Measurements from ENCODE around the gene MACROD2.

The MACROD2 gene

DNA sequence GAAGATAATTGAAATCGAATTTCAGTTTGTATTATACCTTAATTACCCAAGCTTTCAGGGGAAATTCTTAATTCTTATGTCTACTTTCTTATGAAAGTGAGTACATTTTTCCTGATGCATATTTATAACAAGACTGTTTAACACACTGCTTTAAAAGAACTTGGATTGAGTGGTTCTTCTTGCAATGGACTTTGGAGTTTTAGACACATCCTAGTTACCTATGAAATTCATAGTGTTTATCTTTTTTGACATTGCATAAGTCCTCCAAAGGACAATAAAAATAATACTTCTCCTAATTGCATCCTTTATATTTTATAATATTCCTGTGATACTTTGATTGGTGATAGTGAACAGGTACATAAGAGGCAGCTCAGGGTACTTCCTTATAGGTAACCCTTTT, 737.7 kb downstream of the MACROD2 start:
- TF ChIP-seq, protein P1, sequence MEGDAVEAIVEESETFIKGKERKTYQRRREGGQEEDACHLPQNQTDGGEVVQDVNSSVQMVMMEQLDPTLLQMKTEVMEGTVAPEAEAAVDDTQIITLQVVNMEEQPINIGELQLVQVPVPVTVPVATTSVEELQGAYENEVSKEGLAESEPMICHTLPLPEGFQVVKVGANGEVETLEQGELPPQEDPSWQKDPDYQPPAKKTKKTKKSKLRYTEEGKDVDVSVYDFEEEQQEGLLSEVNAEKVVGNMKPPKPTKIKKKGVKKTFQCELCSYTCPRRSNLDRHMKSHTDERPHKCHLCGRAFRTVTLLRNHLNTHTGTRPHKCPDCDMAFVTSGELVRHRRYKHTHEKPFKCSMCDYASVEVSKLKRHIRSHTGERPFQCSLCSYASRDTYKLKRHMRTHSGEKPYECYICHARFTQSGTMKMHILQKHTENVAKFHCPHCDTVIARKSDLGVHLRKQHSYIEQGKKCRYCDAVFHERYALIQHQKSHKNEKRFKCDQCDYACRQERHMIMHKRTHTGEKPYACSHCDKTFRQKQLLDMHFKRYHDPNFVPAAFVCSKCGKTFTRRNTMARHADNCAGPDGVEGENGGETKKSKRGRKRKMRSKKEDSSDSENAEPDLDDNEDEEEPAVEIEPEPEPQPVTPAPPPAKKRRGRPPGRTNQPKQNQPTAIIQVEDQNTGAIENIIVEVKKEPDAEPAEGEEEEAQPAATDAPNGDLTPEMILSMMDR (IDR thresholded peaks at IDR 0.05; ENCODE audit: control extremely low read depth, extremely low read depth, low read depth, missing control alignments): no peak
- POLR2A ChIA-PET: no interaction called here
- DNase-seq (ENCODE audit: extremely low spot score): no peak
- CTCF ChIA-PET: interaction anchor here (1.4 kb wide), 1 partner anchor 10 kb away, joined by 3 read pairs; no protein-coding TSS in a partner anchor

DNA sequence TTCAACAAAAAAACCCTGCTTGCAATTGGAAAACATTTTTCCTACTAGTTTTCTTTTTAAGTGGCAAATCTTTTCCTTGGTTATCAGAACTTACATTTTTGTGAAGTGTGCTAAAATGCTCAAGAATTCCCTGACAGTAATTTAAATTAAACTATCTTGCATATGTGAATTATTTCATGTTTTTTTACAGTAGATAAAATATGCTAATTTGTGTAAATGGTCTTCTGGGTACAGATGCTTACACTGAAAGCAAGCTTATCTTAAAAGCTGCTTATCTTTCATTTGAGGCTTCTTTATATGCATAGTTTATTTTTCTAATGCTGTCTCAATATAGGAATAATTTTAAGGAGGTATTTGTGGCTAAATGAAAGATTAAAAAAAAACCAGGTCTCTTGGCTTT, 745.1 kb downstream of the MACROD2 start:
- DNase-seq (ENCODE audit: extremely low spot score): no peak
- ChIA-PET POLR2A (no interaction called here), CTCF (no interaction called here)
- TF ChIP-seq, protein P1 (IDR thresholded peaks at IDR 0.05; ENCODE audit: control extremely low read depth, extremely low read depth, low read depth, missing control alignments): no peak

DNA sequence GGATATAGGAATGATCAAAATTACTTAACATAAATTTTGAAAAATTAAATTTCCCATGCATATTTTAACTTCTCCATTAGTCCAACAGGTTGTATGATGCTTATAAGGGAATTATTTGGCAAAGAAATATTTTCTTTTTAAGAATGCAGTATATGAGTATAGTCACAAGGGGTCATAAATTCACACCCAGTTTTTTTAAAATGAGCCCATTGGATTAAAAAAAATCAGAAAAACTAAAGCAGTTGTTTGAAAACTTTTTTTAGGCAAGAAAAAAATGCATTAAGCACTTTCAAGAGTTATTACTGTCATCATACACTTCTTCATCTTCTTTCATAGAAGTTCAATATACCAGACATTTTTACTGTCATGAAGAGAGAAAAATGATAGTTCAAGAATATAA, 746.3 kb downstream of the MACROD2 start:
- ChIA-PET CTCF (no interaction called here), POLR2A (no interaction called here)
- TF ChIP-seq, protein P1 (IDR thresholded peaks at IDR 0.05; ENCODE audit: control extremely low read depth, extremely low read depth, low read depth, missing control alignments): no peak
- DNase-seq (ENCODE audit: extremely low spot score): no peak

DNA sequence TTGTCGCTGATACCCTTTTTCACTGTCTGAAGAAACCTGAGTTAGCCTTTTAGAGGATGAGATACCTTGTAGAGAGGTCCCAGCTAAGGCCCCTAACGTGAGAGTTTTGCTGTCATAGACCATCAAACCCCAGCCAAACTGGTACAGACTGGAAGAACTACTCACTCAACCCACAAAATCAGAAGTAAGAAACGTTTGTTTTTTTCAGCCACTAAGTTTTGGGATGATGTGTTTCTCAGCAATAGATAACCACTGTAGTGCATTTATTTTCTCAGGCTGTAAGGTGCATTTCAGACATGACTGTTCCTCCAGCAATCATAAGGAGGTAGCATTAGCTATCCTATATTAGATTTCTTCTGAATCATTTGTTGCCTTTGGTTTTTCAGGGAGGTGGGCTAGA, 749.4 kb downstream of the MACROD2 start:
- ChIA-PET CTCF (no interaction called here), POLR2A (no interaction called here)
- peak; percentile 8 for DNase-seq (ENCODE audit: extremely low spot score)
- TF ChIP-seq, protein P1 (IDR thresholded peaks at IDR 0.05; ENCODE audit: control extremely low read depth, extremely low read depth, low read depth, missing control alignments): no peak

DNA sequence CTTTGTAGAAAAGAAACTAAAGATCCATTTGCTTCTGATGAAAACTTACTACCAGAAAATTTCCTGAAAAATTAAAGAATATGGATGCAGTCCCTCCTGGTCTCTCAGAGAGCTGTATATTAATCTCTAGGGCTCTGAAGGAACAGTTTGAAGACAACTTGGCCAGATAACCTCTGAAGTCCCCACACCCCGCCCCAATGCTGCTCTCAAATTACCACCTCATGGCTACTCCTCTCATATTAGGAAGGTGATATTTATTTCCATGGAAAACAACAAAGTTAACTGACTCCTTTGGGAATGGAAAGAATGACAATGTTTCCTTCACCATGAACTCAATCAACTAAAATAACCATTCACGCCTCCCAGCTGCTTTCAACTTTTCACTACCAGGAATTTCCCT, 750.5 kb downstream of the MACROD2 start:
- ChIA-PET POLR2A (no interaction called here), CTCF (no interaction called here)

DNA sequence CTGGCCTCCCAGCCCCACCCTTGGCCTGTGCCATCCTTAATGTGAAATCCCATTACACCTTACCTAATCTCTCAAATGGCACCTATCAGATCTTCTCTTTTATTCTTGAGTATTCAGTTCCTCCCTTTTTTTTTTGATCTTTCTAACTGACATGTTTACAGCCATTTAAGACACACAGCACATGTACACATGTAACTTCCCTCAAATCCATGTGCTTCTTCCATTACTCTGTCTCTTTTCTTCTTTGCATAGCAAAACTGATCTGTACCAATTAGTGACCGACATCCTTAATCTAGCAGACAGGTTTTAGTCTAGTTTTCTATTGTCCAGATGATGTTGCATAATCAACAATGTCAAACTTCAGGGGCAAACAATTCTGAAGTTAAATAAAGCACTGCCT, 755.9 kb downstream of the MACROD2 start:
- no peak for DNase-seq (ENCODE audit: extremely low spot score)
- ChIA-PET CTCF (no interaction called here), POLR2A (no interaction called here)
- TF ChIP-seq, protein P1 (IDR thresholded peaks at IDR 0.05; ENCODE audit: control extremely low read depth, extremely low read depth, low read depth, missing control alignments): no peak

More for the DNA sequence above, 750.5 kb downstream of the MACROD2 start:
- TF ChIP-seq, protein P1 (IDR thresholded peaks at IDR 0.05; ENCODE audit: control extremely low read depth, extremely low read depth, low read depth, missing control alignments): no peak
- DNase-seq (ENCODE audit: extremely low spot score): no peak

DNA sequence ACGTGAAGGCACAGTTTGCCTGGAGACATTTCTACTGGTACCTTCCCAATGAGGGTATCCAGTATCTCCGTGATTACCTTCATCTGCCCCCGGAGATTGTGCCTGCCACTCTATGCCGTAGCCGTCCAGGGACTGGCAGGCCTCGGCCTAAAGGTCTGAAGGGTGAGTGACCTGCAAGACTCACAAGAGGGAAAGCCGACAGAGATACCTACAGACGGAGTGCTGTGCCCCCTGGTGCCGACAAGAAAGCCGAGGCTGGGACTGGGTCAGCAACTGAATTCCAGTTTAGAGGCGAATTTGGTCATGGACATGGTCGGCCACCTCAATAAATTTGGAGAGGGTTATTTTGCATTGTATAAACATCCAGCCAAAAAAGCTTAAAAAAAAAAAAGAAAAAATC, 762.4 kb downstream of the MACROD2 start:
- no peak for DNase-seq (ENCODE audit: extremely low spot score)
- ChIA-PET CTCF (no interaction called here), POLR2A (no interaction called here)
- TF ChIP-seq, protein P1 (IDR thresholded peaks at IDR 0.05; ENCODE audit: control extremely low read depth, extremely low read depth, low read depth, missing control alignments): no peak
